Panc1 (cell line): ENCODE results near the gene PTPRS.

Source experiments
- POLR2AphosphoS5 ChIP-seq: IDR thresholded peaks from 2 replicates; pipeline ENCODE4 v1.6.1; 2012; ENCODE audit warnings: mild to moderate bottlenecking, low read depth, low read length, moderate library complexity
- SIN3A ChIP-seq: IDR thresholded peaks from 2 replicates; pipeline ENCODE4 v1.6.1; 2012; ENCODE audit warnings: low read depth, mild to moderate bottlenecking, low read length, moderate library complexity, borderline replicate concordance; ENCODE audit not compliant: insufficient read depth
- TF ChIP-seq, protein P1 (sequence below): fragments of 450-650 bp; IDR thresholded peaks from 2 replicates; pipeline ENCODE4 v1.5.1; 2017; ENCODE audit warnings: mild to moderate bottlenecking

DNA sequence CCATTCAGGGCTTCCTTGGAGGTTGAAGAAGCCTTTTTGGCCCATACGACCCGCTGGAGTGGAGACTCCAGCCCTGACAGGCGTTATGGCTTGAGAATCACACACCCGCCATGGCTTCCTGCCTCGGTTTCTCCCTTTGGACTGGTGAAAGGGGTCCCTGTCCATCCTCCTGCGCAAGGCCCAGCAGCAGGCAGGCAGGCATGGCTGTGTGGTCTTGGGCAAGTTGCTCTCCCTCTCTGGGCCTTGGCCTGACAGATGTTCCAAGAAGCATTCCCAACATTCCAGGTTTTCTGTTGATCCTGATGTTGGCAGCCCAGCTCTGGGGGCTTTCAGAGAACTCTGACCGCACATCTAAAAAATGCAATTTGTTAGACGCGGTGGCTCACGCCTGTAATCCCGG is 8.1 kb downstream of the PTPRS start:
- no peak for TF ChIP-seq SIN3A
- TF ChIP-seq, protein P1, sequence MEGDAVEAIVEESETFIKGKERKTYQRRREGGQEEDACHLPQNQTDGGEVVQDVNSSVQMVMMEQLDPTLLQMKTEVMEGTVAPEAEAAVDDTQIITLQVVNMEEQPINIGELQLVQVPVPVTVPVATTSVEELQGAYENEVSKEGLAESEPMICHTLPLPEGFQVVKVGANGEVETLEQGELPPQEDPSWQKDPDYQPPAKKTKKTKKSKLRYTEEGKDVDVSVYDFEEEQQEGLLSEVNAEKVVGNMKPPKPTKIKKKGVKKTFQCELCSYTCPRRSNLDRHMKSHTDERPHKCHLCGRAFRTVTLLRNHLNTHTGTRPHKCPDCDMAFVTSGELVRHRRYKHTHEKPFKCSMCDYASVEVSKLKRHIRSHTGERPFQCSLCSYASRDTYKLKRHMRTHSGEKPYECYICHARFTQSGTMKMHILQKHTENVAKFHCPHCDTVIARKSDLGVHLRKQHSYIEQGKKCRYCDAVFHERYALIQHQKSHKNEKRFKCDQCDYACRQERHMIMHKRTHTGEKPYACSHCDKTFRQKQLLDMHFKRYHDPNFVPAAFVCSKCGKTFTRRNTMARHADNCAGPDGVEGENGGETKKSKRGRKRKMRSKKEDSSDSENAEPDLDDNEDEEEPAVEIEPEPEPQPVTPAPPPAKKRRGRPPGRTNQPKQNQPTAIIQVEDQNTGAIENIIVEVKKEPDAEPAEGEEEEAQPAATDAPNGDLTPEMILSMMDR = no peak
- TF ChIP-seq POLR2AphosphoS5 = no peak
